MM.1S (cell line): ENCODE measurements around the gene ZNF385D.

ENCODE experiments used
- DNase-seq: peaks from one replicate; pipeline ENCODE4 v3.0.0-alpha.2; 2015
- H2AFZ ChIP-seq: fragments of 300-600 bp; sonication (generic); 2 replicates; pipeline ENCODE4 v1.6.0; 2016; ENCODE audit warnings: antibody characterized with exemption, low read length
- H3F3A ChIP-seq: fragments of 300-600 bp; sonication (generic); 2 replicates; pipeline ENCODE4 v1.6.1; 2016; ENCODE audit warnings: mild to moderate bottlenecking, antibody characterized with exemption, low read length, moderate library complexity, mixed read lengths; ENCODE audit not compliant: insufficient read depth
- H3K27ac ChIP-seq: fragments of 300-600 bp; sonication (generic); 2 replicates; pipeline ENCODE4 v1.5.1; 2016; ENCODE audit warnings: mild to moderate bottlenecking, low read length
- H3K27me3 ChIP-seq: fragments of 300-600 bp; sonication (generic); replicated peaks from 2 replicates; pipeline ENCODE4 v1.6.0; 2016; ENCODE audit warnings: low read length; ENCODE audit not compliant: insufficient read depth
- H3K36me3 ChIP-seq: fragments of 300-600 bp; sonication (generic); replicated peaks from 2 replicates; pipeline ENCODE4 v1.6.1; 2016; ENCODE audit warnings: mild to moderate bottlenecking, low read length, mixed read lengths; ENCODE audit not compliant: insufficient read depth
- H3K4me1 ChIP-seq: fragments of 300-600 bp; sonication (generic); 2 replicates; pipeline ENCODE4 v1.6.1; 2016; ENCODE audit warnings: low read length, mixed read lengths
- H3K4me2 ChIP-seq: fragments of 300-600 bp; sonication (generic); 2 replicates; pipeline ENCODE4 v1.6.0; 2016; ENCODE audit warnings: low read depth, low read length
- H3K4me3 ChIP-seq: fragments of 300-600 bp; sonication (generic); 2 replicates; pipeline ENCODE4 v1.5.1; 2016; ENCODE audit warnings: low read length, mixed read lengths
- H3K79me2 ChIP-seq: fragments of 300-600 bp; sonication (generic); 2 replicates; pipeline ENCODE4 v1.6.1; 2016; ENCODE audit warnings: mixed run types, low read length, mixed read lengths
- H3K9ac ChIP-seq: fragments of 300-600 bp; sonication (generic); 2 replicates; pipeline ENCODE4 v1.6.1; 2016; ENCODE audit warnings: low read length, mixed read lengths
- H3K9me2 ChIP-seq: fragments of 300-600 bp; sonication (generic); replicated peaks from 2 replicates; pipeline ENCODE4 v1.6.1; 2016; ENCODE audit warnings: mild to moderate bottlenecking, low read length, mixed read lengths; ENCODE audit not compliant: insufficient read depth
- H3K9me3 ChIP-seq: fragments of 300-600 bp; sonication (generic); replicated peaks from 2 replicates; pipeline ENCODE4 v1.6.1; 2016; ENCODE audit warnings: mild to moderate bottlenecking, low read length, mixed read lengths; ENCODE audit not compliant: insufficient read depth
- H4K20me1 ChIP-seq: fragments of 300-600 bp; sonication (generic); 2 replicates; pipeline ENCODE4 v1.6.1; 2016; ENCODE audit warnings: mild to moderate bottlenecking, low read length, moderate library complexity, mixed read lengths; ENCODE audit not compliant: insufficient read depth
- CTCF ChIP-seq: fragments of 300-600 bp; sonication (generic); IDR thresholded peaks from 2 replicates; pipeline ENCODE4 v1.5.1; 2016; ENCODE audit warnings: antibody characterized with exemption, low read length, mixed read lengths
- EZH2 ChIP-seq: fragments of 300-600 bp; sonication (generic); optimal IDR thresholded peaks from 2 replicates; pipeline ENCODE3; 2017; ENCODE audit warnings: low read depth, mild to moderate bottlenecking, antibody characterized with exemption, low read length, mixed read lengths
- EZH2phosphoT487 ChIP-seq: fragments of 300-600 bp; sonication (generic); IDR thresholded peaks from 2 replicates; pipeline ENCODE4 v1.6.1; 2018; ENCODE audit warnings: antibody characterized with exemption, low read length

Gene ZNF385D

GRCh38 chr3:21722301-21722700 is 28.7 kb downstream of the ZNF385D start:
- no peaks in the 10 kb centered on the region for H4K20me1 ChIP-seq
- H3F3A ChIP-seq, result no peaks in the 10 kb centered on the region
- H3K9me2 ChIP-seq, result no peaks in the 10 kb centered on the region
- no peaks in the 10 kb centered on the region for H3K27me3 ChIP-seq
- H2AFZ ChIP-seq, result no peak overlapping the region
- no peak overlapping the region for H3K9ac ChIP-seq
- no peaks in the 10 kb centered on the region for H3K36me3 ChIP-seq
- no peak overlapping the region for H3K4me3 ChIP-seq
- no peaks in the 10 kb centered on the region for H3K4me1 ChIP-seq
- no peak overlapping the region for H3K27ac ChIP-seq
- H3K79me2 ChIP-seq, result no peaks in the 10 kb centered on the region
- no peaks in the 10 kb centered on the region for H3K9me3 ChIP-seq
- DNase-seq, result no peak
- H3K4me2 ChIP-seq, result no peak overlapping the region
- TF ChIP-seq CTCF, result no peak
- no peak for TF ChIP-seq EZH2phosphoT487

- H3K27ac ChIP-seq, result no peak overlapping the region
- H4K20me1 ChIP-seq, result no peaks in the 10 kb centered on the region
- no peaks in the 10 kb centered on the region for H3K9me2 ChIP-seq
- no peaks in the 10 kb centered on the region for H3K9me3 ChIP-seq
- DNase-seq, result no peak
- no peak overlapping the region for H2AFZ ChIP-seq
- TF ChIP-seq CTCF, result no peak
- TF ChIP-seq EZH2, result no peak
- no peak for TF ChIP-seq EZH2phosphoT487
- H3K9ac ChIP-seq, result no peak overlapping the region
- H3K79me2 ChIP-seq, result no peaks in the 10 kb centered on the region
- no peak overlapping the region for H3K4me2 ChIP-seq
- no peak overlapping the region for H3K4me3 ChIP-seq
- no peaks in the 10 kb centered on the region for H3K4me1 ChIP-seq
- H3K27me3 ChIP-seq, result no peaks in the 10 kb centered on the region
- H3F3A ChIP-seq, result no peaks in the 10 kb centered on the region
- H3K36me3 ChIP-seq, result no peaks in the 10 kb centered on the region
Observed at GRCh38 chr3:21718943-21719591, 31.9 kb downstream of the ZNF385D start.

- Histone ChIP-seq H3K4me1 (no peaks in the 10 kb centered on the region), H3K36me3 (no peaks in the 10 kb centered on the region), H3K9me2 (no peaks in the 10 kb centered on the region), H3K79me2 (no peaks in the 10 kb centered on the region), H3K4me2 (no peak overlapping the region), H3K9ac (no peak overlapping the region), H3K9me3 (no peaks in the 10 kb centered on the region), H4K20me1 (no peaks in the 10 kb centered on the region), H3K4me3 (no peak overlapping the region), H2AFZ (no peak overlapping the region), H3F3A (no peaks in the 10 kb centered on the region), H3K27me3 (no peaks in the 10 kb centered on the region), H3K27ac (no peak overlapping the region)
- no peak for DNase-seq
- no peak for TF ChIP-seq EZH2phosphoT487
- TF ChIP-seq CTCF, result no peak
- no peak for TF ChIP-seq EZH2
Observed at GRCh38 chr3:21718161-21718765, 32.7 kb downstream of the ZNF385D start.
